Lower lobe of right lung (tissue), 2 donors: ENCODE data around the gene DPYD. TPM values are rescaled to one million over a fixed set of nuclear protein-coding genes. Genes with fewer than 3 reads are reported as not detected.

Experiments
- ATAC-seq, 2 donors: fragments of 200-7000 bp; cut with Tn5 transposase; one replicate each; pipeline ENCODE4 v1.9.1; 2020 to 2022; ENCODE audit warnings: mild to moderate bottlenecking in 2 of 2, moderate library complexity in 2 of 2
- DNase-seq: peaks from one replicate; pipeline ENCODE4 v3.0.0-alpha.2; 2020
- H3K27ac ChIP-seq: fragments of 200-600 bp; one replicate; pipeline ENCODE4 v1.8.0; 2022
- H3K27me3 ChIP-seq: fragments of 200-600 bp; one replicate; pipeline ENCODE4 v1.8.0; 2022; ENCODE audit warnings: low read depth
- H3K36me3 ChIP-seq: fragments of 200-600 bp; one replicate; pipeline ENCODE4 v1.8.0; 2022; ENCODE audit warnings: mild to moderate bottlenecking
- H3K4me1 ChIP-seq: fragments of 200-600 bp; one replicate; pipeline ENCODE4 v1.8.0; 2022
- H3K4me3 ChIP-seq: fragments of 200-600 bp; one replicate; pipeline ENCODE4 v1.8.0; 2022; ENCODE audit warnings: mild to moderate bottlenecking
- H3K9me3 ChIP-seq: fragments of 200-600 bp; one replicate; pipeline ENCODE4 v1.8.0; 2022
- CTCF ChIP-seq: fragments of 200-600 bp; IDR thresholded peaks from one replicate; pipeline ENCODE4 v1.8.0; 2022; ENCODE audit warnings: antibody characterized with exemption, mild to moderate bottlenecking
- intact Hi-C: fragments of 100-400 bp; cut with DNase I; formaldehyde crosslinking; loops from one replicate; pipeline ENCODE4 v1.11.0; 2022
- total RNA-seq: library from RNA; stranded (reverse); fragmentation: NEBNext Ultra II Directional; extraction: Animal tissue kit (Norgen Biotek cat#: 25700); gene quantifications from one replicate; pipeline ENCODE4 v1.2.1, GENCODE V29; 2021
- donor health status: DM: no; HTN: yes; CAD: no; lungs with severe emphysema.

Gene DPYD
- total RNA-seq, 1 donor from 2014 or later: 91.9 TPM

DNA sequence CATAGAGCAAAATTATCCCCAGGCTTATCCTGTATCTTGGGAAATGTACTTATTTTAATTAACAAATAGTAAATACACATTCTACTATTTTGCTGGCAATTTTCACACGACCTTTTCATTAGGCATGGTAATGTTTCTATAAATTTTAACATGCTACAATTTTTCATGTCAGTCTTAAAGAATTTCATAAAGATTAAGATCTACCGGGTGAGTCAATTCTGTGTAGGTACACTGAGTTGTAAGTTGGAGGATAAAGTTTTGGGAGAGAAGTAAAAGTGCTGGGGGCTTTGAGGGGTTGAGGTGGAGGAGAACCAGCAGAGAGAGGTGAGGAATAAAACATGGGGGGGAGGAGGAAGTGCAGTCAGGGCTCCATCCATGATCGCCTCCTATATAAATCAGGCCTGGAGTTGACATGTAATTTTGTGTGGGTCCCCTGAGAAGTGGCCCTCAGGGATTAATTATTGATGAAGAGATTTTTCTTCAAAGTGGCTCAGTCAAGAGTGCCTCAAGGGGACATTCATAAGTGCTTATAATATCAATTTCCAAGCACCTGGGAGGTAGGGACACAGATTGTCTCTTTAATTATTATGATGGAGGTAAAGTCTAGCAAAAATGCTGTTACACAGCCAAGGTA is 7.2 kb downstream of the DPYD start:
- no peak for TF ChIP-seq CTCF
- Histone ChIP-seq H3K4me3 (no peak overlapping the region), H3K27ac (no peak overlapping the region), H3K27me3 (no peaks in the 10 kb centered on the region), H3K4me1 (peaks cover 22% of the 10 kb centered on the region), H3K36me3 (no peaks in the 10 kb centered on the region), H3K9me3 (no peaks in the 10 kb centered on the region)
- ATAC-seq (peak in 1 of 2 donors; percentile 18), DNase-seq (no peak)
- intact Hi-C loops: no loop called here

DNA sequence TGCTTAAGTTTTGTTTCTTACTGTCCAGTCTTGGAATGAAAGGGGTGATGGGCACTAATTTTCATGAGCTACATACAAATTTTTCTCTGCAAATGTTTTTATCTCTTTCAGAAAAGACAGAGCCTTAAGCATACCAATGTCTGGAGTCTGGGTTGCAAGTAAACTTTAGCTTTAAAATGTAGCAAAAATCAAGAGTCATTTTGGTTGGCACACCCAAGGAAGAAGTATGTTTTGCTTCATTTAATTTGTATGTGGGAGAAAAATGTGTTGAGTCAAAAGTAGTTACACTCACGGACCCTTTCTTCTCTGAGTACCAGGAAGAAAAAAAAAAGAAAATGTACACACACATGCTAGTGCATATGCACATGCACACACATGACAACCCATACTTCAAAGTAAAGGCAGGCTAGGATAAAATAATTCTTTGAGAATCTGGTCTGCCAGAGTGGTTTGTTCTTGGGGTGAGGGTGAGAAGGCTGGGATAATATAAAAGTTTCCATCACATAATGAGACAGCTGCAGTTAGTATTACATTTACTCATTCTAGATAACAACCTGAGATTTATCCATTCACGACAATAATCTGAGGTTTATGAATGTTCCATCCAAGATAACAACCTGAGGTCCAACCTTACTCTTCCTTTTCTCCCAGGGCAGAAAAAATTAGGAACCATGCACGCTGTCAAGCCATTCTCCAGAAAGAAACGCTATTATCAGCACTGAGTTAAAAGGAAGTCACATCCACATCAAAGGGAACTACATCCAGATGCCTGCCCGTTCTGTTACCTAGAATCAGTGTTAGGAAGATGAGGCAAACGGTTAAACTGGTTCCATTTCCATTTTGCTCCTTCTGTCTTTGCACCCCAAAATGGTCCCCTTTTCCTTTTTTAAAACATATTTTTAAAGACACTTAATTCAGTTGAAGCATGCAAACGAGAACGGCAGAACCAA is 9.3 kb downstream of the DPYD start:
- H3K9me3 ChIP-seq: no peaks in the 10 kb centered on the region
- no peak for TF ChIP-seq CTCF
- H3K27me3 ChIP-seq: no peaks in the 10 kb centered on the region
- H3K36me3 ChIP-seq: no peaks in the 10 kb centered on the region
- H3K4me3 ChIP-seq: no peak overlapping the region
- H3K27ac ChIP-seq: no peak overlapping the region
- H3K4me1 ChIP-seq: peaks cover 7% of the 10 kb centered on the region
- intact Hi-C loops: no loop called here
- DNase-seq (no peak), ATAC-seq (no peak)

- no peak for TF ChIP-seq CTCF
- no peak overlapping the region for H3K27ac ChIP-seq
- H3K4me3 ChIP-seq: no peak overlapping the region
- no peak for ATAC-seq
- no peaks in the 10 kb centered on the region for H3K9me3 ChIP-seq
- DNase-seq: no peak
- intact Hi-C loops: no loop called here
- no peaks in the 10 kb centered on the region for H3K27me3 ChIP-seq
- H3K36me3 ChIP-seq: no peaks in the 10 kb centered on the region
- H3K4me1 ChIP-seq: peaks cover 29% of the 10 kb centered on the region
Measured at GRCh38 chr1:97909266-97909665, 11.6 kb downstream of the DPYD start.

DNA sequence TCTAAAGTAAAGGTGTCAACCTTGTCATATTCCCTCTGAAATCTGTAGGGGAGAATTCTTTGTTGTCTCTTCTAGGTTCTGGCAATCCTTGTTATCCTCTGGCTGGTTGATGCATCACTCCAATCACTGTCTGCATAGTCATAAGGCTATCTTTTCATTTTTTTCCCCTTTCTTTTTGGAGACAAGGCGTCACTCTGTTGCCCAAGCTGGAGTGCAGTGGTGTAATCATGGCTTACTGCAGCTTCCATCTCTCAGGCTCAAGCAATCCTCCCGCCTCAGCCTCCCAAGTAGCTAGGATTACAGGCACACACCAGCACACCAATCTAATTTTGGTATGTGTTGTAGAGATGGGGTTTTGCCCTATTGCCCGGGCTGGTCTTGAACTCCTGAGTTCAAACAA is 12.9 kb downstream of the DPYD start:
- intact Hi-C loops: no loop called here
- H3K27me3 ChIP-seq: no peaks in the 10 kb centered on the region
- no peaks in the 10 kb centered on the region for H3K9me3 ChIP-seq
- H3K36me3 ChIP-seq: no peaks in the 10 kb centered on the region
- no peak for TF ChIP-seq CTCF
- peaks cover 40% of the 10 kb centered on the region for H3K4me1 ChIP-seq
- no peak for ATAC-seq
- peak; percentile 45 for DNase-seq
- no peak overlapping the region for H3K4me3 ChIP-seq
- no peak overlapping the region for H3K27ac ChIP-seq

GRCh38 chr1:97906567-97907241 is 14.1 kb downstream of the DPYD start:
- H3K9me3 ChIP-seq: no peaks in the 10 kb centered on the region
- H3K4me1 ChIP-seq: peaks cover 52% of the 10 kb centered on the region
- peak; percentile 73 to 86 for ATAC-seq
- peak; percentile 57 for DNase-seq
- no peaks in the 10 kb centered on the region for H3K27me3 ChIP-seq
- intact Hi-C loops: no loop called here
- H3K36me3 ChIP-seq: no peaks in the 10 kb centered on the region
- no peak for TF ChIP-seq CTCF
- no peak overlapping the region for H3K4me3 ChIP-seq
- H3K27ac ChIP-seq: peak overlapping the region; percentile 0
